Skeletal muscle tissue (tissue), 4 donors: ENCODE data around the gene PRIM2. TPM values are rescaled to one million over a fixed set of nuclear protein-coding genes. Genes with fewer than 3 reads are reported as not detected.
"Not testable (repeated sequence)": the region's sequence is repeated elsewhere in the genome, so short reads cannot be mapped to it uniquely, and the experiment has no call there.

Experiments used
- H3K27ac ChIP-seq: one replicate; pipeline ENCODE4 v1.7.0; 2013; ENCODE audit warnings: mild to moderate bottlenecking, low read depth, low read length, inconsistent platforms
- H3K27me3 ChIP-seq, 3 donors: one replicate each; pipeline ENCODE4 v1.7.0; 2013; ENCODE audit warnings: low read length in 3 of 3; ENCODE audit not compliant: control insufficient read depth in 3 of 3, insufficient read depth in 3 of 3
- H3K36me3 ChIP-seq, 3 donors: one replicate each; pipeline ENCODE4 v1.7.0; 2013; ENCODE audit warnings: low read length in 3 of 3; ENCODE audit not compliant: control insufficient read depth in 3 of 3, insufficient read depth in 3 of 3
- H3K4me1 ChIP-seq, 3 donors: one replicate each; pipeline ENCODE4 v1.7.0; 2013; ENCODE audit warnings: low read length in 3 of 3, mild to moderate bottlenecking in 3 of 3; ENCODE audit not compliant: control insufficient read depth in 3 of 3, insufficient read depth in 3 of 3
- H3K4me3 ChIP-seq, 3 donors: one replicate each; pipeline ENCODE4 v1.7.0; 2013; ENCODE audit warnings: low read length in 3 of 3
- H3K9ac ChIP-seq, 3 donors: one replicate each; pipeline ENCODE4 v1.7.0; 2013; ENCODE audit warnings: low read length in 3 of 3, mild to moderate bottlenecking in 3 of 3, moderate library complexity in 2 of 3, low read depth in 1 of 3
- H3K9me3 ChIP-seq, 3 donors: one replicate each; pipeline ENCODE4 v1.7.0; 2013; ENCODE audit warnings: low read length in 3 of 3; ENCODE audit not compliant: control insufficient read depth in 3 of 3
- total RNA-seq: library from RNA; depleted of rRNA; stranded (reverse); fragments of >200 nt; gene quantifications from one replicate; pipeline ENCODE4 v1.2.3, GENCODE V29; 2014
- donor health status: Osteomylitis.

PRIM2 gene
- total RNA-seq, 1 donor from 2014 or later, result 14.6 TPM

- H3K9ac ChIP-seq, H3K27me3 ChIP-seq, H3K36me3 ChIP-seq, H3K4me3 ChIP-seq, H3K4me1 ChIP-seq, H3K27ac ChIP-seq, H3K9me3 ChIP-seq: not testable (repeated sequence)
Measured at GRCh38 chr6:57610612-57611011, 293.2 kb downstream of the PRIM2 start.

GRCh38 chr6:57618959-57619358 lies 301.5 kb downstream of the PRIM2 start:
- H3K27ac ChIP-seq, H3K36me3 ChIP-seq, H3K4me1 ChIP-seq, H3K9me3 ChIP-seq, H3K4me3 ChIP-seq, H3K27me3 ChIP-seq, H3K9ac ChIP-seq: not testable (repeated sequence)

- not testable (repeated sequence) for H3K27me3 ChIP-seq, H3K27ac ChIP-seq, H3K9me3 ChIP-seq, H3K4me3 ChIP-seq, H3K9ac ChIP-seq, H3K4me1 ChIP-seq, H3K36me3 ChIP-seq
Measured at GRCh38 chr6:57631773-57632172, 314.3 kb downstream of the PRIM2 start.

GRCh38 chr6:57658526-57658925 lies 341.1 kb downstream of the PRIM2 start:
- H3K9ac ChIP-seq, H3K4me1 ChIP-seq, H3K27ac ChIP-seq, H3K4me3 ChIP-seq, H3K9me3 ChIP-seq, H3K36me3 ChIP-seq, H3K27me3 ChIP-seq: not testable (repeated sequence)

GRCh38 chr6:57659794-57660193 lies 342.4 kb downstream of the PRIM2 start:
- H3K4me3 ChIP-seq, H3K27ac ChIP-seq, H3K36me3 ChIP-seq, H3K27me3 ChIP-seq, H3K9ac ChIP-seq, H3K9me3 ChIP-seq, H3K4me1 ChIP-seq: not testable (repeated sequence)

- H3K27me3 ChIP-seq, H3K4me3 ChIP-seq, H3K9ac ChIP-seq, H3K27ac ChIP-seq, H3K4me1 ChIP-seq, H3K9me3 ChIP-seq, H3K36me3 ChIP-seq: not testable (repeated sequence)
Measured at GRCh38 chr6:57660940-57661339, 343.5 kb downstream of the PRIM2 start.

- H3K4me1 ChIP-seq, H3K4me3 ChIP-seq, H3K9me3 ChIP-seq, H3K9ac ChIP-seq, H3K36me3 ChIP-seq, H3K27me3 ChIP-seq, H3K27ac ChIP-seq: not testable (repeated sequence)
Measured at GRCh38 chr6:57668108-57668507, 350.7 kb downstream of the PRIM2 start.

GRCh38 chr6:57671237-57671636 lies 353.8 kb downstream of the PRIM2 start:
- H3K9ac ChIP-seq, result not testable (repeated sequence)

GRCh38 chr6:57671937-57672627 lies 354.7 kb downstream of the PRIM2 start:
- H3K4me3 ChIP-seq, H3K9me3 ChIP-seq, H3K27ac ChIP-seq, H3K36me3 ChIP-seq, H3K4me1 ChIP-seq, H3K9ac ChIP-seq, H3K27me3 ChIP-seq: not testable (repeated sequence)

More at GRCh38 chr6:57671237-57671636, 353.8 kb downstream of the PRIM2 start:
- not testable (repeated sequence) for H3K9me3 ChIP-seq, H3K27me3 ChIP-seq, H3K4me3 ChIP-seq, H3K36me3 ChIP-seq, H3K4me1 ChIP-seq, H3K27ac ChIP-seq

- not testable (repeated sequence) for H3K27me3 ChIP-seq, H3K4me3 ChIP-seq, H3K36me3 ChIP-seq, H3K9ac ChIP-seq, H3K27ac ChIP-seq, H3K4me1 ChIP-seq, H3K9me3 ChIP-seq
Measured at GRCh38 chr6:57673281-57673680, 355.9 kb downstream of the PRIM2 start.

- not testable (repeated sequence) for H3K4me1 ChIP-seq, H3K9ac ChIP-seq, H3K9me3 ChIP-seq, H3K27me3 ChIP-seq, H3K36me3 ChIP-seq, H3K27ac ChIP-seq, H3K4me3 ChIP-seq
Measured at GRCh38 chr6:57675386-57675785, 358.0 kb downstream of the PRIM2 start.
